ENCODE measurements around the gene ARHGAP26. TPM values are rescaled to one million over a fixed set of nuclear protein-coding genes. Genes with fewer than 3 reads are reported as not detected.

ARHGAP26 gene
- total RNA-seq, 1 donor from 2014 or later: 18.7 TPM

DNA sequence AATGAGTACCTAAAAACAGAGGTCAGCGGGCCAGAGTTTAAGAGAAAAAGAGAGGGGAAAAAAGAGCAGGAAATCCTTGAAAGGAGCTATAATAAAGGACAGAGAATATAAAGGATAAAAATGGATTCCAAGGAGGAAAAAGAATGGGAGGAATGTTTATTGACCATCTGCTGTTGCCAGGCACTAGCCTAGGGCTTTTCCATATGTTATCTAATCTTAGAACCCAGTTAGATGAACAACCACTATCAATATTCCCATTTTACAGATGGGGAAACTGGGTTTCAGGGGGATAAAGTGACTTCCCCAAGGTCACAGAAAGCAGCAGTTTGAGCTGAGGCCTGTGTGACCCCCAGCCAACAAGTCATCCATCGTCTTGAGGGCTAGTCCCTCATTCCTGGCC, 400.8 kb downstream of the ARHGAP26 start:
- peaks cover 22% of the 10 kb centered on the region for H3K4me1 Mint-ChIP-seq (ENCODE audit: unreplicated experiment)
- no peak for DNase-seq (ENCODE audit: extremely low spot score, unreplicated experiment)

DNA sequence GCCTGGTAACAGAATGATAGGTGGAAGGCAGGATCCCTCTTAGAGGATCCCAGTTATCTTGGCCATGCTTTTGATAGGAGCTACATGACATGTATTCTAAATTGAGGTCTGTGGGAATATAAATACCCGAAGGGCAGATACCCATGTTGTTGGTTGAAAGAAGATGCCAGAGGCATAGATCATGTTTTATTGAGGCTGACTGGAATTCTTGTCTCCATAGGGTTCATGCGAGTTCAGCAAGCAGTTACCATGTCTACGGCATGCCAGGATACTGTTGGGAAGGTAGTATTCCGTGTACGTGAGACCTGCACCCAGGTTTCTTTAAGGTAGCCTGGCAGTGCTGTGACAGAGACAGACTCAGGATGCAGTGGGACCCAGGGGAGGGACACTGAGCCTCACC, 402.6 kb downstream of the ARHGAP26 start:
- Mint-ChIP-seq H3K36me3 (no peaks in the 10 kb centered on the region), H3K27me3 (no peaks in the 10 kb centered on the region), H3K4me1 (ENCODE audit: unreplicated experiment) (peaks cover 19% of the 10 kb centered on the region), H3K4me3 (no peak overlapping the region), H3K27ac (no peak overlapping the region), H3K9me3 (no peaks in the 10 kb centered on the region)
- DNase-seq (ENCODE audit: extremely low spot score, unreplicated experiment): no peak
- TF ChIP-seq, protein P1, sequence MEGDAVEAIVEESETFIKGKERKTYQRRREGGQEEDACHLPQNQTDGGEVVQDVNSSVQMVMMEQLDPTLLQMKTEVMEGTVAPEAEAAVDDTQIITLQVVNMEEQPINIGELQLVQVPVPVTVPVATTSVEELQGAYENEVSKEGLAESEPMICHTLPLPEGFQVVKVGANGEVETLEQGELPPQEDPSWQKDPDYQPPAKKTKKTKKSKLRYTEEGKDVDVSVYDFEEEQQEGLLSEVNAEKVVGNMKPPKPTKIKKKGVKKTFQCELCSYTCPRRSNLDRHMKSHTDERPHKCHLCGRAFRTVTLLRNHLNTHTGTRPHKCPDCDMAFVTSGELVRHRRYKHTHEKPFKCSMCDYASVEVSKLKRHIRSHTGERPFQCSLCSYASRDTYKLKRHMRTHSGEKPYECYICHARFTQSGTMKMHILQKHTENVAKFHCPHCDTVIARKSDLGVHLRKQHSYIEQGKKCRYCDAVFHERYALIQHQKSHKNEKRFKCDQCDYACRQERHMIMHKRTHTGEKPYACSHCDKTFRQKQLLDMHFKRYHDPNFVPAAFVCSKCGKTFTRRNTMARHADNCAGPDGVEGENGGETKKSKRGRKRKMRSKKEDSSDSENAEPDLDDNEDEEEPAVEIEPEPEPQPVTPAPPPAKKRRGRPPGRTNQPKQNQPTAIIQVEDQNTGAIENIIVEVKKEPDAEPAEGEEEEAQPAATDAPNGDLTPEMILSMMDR (conservative IDR thresholded peaks at IDR 0.05): no peak

More for the DNA sequence above, 400.8 kb downstream of the ARHGAP26 start:
- no peaks in the 10 kb centered on the region for H3K9me3 Mint-ChIP-seq
- TF ChIP-seq, protein P1 (conservative IDR thresholded peaks at IDR 0.05): no peak
- H3K36me3 Mint-ChIP-seq: no peaks in the 10 kb centered on the region
- H3K4me3 Mint-ChIP-seq: no peak overlapping the region
- H3K27ac Mint-ChIP-seq: no peak overlapping the region
- H3K27me3 Mint-ChIP-seq: no peaks in the 10 kb centered on the region

DNA sequence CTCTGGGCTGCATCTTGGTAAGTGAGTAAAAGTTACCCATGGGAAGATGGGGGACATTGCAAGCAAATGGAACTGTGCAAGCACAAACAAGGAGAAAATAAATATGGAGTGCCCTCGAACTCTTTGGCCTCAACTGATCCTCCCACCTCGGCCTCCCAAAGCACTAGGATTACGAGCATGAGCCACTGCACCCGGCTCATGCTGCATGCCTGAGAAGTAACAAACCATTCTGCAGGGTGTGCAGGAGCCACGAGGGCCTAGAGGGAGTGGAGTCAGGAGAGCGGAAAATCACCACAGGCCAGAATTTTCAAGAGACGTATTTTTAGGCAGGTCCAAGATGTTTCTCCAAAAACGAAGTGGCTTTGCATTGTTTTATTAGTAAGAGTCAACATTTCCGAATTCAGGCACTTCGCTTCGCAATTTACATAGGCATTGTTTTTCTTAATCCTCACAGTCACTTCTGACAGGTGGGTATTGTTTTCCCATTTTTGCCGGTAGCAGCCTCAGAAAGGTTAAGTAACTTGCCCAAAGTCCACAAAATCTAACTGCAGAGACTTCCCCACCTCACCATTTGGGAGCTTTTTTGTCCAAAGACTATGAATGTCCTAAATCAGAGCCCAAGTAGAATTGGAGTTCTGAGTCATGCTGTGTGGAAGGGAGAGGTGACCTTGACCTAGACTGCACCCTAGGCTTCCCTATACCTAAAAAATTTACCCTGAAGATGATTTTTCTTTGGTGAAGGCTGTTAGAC, 403.1 kb downstream of the ARHGAP26 start:
- H3K27ac Mint-ChIP-seq: no peak overlapping the region
- H3K9me3 Mint-ChIP-seq: no peaks in the 10 kb centered on the region
- TF ChIP-seq, protein P1 (conservative IDR thresholded peaks at IDR 0.05): no peak
- H3K36me3 Mint-ChIP-seq: no peaks in the 10 kb centered on the region
- DNase-seq (ENCODE audit: extremely low spot score, unreplicated experiment): no peak
- peaks cover 14% of the 10 kb centered on the region for H3K4me1 Mint-ChIP-seq (ENCODE audit: unreplicated experiment)
- H3K4me3 Mint-ChIP-seq: no peak overlapping the region
- no peaks in the 10 kb centered on the region for H3K27me3 Mint-ChIP-seq

DNA sequence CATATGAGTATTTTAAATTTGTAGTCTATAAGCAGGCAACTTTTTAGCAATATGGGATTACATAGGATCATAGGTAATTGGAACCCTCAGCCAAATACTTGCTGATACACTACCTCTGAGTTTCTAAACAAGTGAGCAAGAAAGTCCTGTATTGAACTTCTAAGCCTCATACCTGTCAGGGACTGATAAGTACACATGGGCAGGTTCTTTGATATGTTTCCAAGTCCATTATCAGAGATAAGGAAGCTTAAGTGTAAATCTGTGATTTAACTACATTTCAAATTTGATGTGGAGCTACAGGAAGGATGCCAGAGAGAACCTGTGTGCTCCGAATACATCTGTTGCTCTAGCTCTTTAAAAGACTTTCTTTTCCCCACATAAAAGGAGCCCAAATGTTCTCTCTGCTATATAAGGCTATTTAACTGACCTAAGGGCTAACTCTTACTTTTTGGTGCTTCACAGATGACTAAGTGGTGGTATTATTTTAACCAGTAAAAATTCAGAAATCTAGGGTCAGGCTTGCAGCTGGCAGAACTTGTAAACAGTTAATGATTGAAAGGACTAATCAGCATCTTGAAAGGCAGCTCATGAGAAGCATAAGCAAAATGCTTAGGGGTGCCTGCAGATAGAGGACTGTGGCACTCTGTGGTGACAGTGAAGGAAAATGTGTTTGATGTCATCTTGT, 404.7 kb downstream of the ARHGAP26 start:
- Mint-ChIP-seq H3K4me3 (no peak overlapping the region), H3K27me3 (no peaks in the 10 kb centered on the region), H3K4me1 (ENCODE audit: unreplicated experiment) (peaks cover 6% of the 10 kb centered on the region), H3K9me3 (no peaks in the 10 kb centered on the region), H3K36me3 (no peaks in the 10 kb centered on the region), H3K27ac (no peak overlapping the region)
- TF ChIP-seq, protein P1 (conservative IDR thresholded peaks at IDR 0.05): no peak
- DNase-seq (ENCODE audit: extremely low spot score, unreplicated experiment): no peak

DNA sequence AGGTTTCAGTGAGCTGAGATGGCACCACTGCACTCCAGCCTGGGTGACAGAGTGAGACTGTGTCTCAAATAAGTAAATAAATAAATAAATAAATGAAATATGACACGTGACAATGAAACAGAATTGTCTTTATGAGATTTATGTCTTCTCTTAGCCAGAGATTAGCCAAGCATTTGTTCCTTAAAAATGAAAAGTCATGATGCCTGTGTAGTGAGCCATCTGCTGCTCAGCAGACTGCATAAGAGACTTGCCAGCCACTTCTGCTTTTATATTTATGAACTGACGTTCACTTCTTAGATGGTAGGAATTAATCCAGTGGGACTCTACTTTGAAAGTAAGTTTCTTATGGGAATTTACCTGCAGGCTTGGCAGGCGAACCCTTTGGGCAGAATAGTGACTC, 405.9 kb downstream of the ARHGAP26 start:
- Mint-ChIP-seq H3K27me3 (no peaks in the 10 kb centered on the region), H3K9me3 (peaks cover 4% of the 10 kb centered on the region), H3K4me3 (no peak overlapping the region), H3K36me3 (no peaks in the 10 kb centered on the region), H3K27ac (no peak overlapping the region), H3K4me1 (ENCODE audit: unreplicated experiment) (peaks cover 6% of the 10 kb centered on the region)
- DNase-seq (ENCODE audit: extremely low spot score, unreplicated experiment): no peak
- TF ChIP-seq, protein P1 (conservative IDR thresholded peaks at IDR 0.05): no peak

Data from type B pancreatic cell (in vitro differentiated cells).